NCI-H524 (cell line): ENCODE results near the gene LINC00632.
A peak's percentile ranks its signal among the peaks of the same experiment; 100 is the strongest.

Source experiments
- DNase-seq, 2 experiments: peaks; one replicate each; lab custom pipeline; 2025; lab: John Stamatoyannopoulos, UW

LINC00632 gene

DNA sequence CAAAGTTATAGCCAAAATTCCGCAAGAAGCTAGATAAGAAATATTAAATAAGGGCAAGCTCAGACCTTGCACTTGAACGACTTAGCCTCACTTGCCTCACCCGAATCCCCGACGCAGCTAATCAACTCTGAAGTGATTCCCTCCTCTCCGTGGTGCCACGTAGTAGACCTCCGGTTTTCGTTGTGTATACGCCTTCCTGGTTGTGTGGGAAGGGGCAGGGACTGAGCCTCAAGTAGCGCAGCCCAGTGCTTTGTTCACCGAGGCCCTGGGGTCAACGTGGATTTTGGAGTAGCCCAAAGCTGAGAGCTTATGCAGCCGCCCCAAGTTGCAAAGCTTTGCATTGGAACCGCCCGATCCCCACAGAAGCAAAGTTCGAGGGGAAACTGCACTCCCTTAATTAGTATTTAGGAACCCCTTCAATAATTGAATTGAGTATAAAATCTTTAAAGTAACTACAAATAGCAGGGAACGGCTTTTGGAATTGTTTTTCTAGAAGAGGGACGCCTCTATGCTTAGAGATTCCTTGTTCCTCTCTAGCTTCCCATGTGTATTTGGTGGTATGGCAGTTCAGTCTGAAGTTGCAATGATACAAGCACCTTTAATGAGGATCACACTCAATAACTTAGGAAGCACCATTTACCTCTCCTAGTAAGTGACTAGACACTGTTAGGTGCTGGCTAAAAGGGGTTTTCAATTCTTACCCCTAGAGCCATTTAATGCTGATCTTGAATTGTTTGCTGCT, 55.7 kb downstream of the LINC00632 start:
- DNase-seq, result peak in 1 of 2 experiments; percentile 36

- peak; percentile 48 to 64 for DNase-seq
Observed at GRCh38 chrX:140766024-140766611, 56.6 kb downstream of the LINC00632 start.

- DNase-seq, result no peak
Observed at GRCh38 chrX:140767646-140768045, 58.1 kb downstream of the LINC00632 start.

- DNase-seq, result no peak
Observed at GRCh38 chrX:140775211-140775610, 65.7 kb downstream of the LINC00632 start.

DNA sequence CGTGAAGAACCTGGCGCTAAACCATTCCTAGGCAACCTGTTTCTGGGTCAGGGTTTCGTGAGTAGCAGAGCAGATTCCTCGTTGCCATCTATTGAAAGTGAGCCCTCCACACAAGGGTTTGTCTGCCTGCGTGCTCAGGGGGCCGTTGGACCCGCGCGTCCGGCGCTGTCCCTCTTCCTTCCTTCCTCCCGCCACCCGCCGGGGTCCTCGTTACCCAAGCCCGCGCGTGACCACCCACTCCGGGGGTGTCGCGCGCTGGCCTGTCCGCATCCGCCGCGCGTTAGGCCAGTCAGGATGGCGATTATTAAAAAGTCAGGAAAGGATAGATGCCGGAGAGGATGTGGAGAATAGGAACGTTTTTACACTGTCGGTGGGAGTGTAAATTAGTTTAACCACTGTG, 66.8 kb downstream of the LINC00632 start:
- DNase-seq, result no peak

- no peak for DNase-seq
Observed at GRCh38 chrX:140794642-140795041, 85.1 kb downstream of the LINC00632 start.

DNA sequence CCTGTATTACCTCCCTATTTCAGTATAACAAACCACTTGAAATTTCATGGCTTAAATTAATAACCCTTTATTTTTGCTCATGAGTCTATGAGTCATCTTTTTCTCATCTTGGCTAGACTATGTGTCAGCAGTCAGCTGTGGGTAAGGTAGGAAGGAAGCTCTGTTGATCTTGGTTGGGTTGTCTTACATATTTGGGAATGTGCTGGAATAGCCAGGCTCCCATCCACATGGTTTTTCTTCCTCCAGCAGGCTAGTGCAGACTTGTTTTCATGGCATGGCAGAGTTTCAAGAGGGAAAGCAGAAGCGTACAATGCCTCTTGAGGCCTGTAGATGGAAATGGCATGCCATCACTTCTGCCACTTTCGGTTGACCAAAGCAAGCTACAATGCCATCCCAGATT, 89.7 kb downstream of the LINC00632 start:
- DNase-seq, result no peak

DNA sequence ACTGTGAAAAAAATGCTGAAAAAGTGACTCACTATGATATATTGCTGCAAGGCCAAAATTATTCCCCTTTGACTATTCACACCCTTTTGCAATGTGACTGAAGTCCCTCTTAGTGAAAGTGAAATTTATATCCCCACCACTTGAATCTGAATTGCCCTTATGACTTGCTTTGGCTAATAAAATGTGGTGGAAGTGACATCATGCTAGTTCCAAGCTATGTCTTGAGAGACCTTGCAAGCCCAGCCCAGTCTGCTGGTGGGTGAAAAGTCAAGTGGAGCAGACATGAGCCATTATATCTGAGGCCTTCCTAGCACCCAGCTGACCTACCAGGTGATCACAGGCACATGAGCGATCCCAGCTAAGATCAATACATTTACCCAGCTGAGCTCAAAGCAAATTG, 94.7 kb downstream of the LINC00632 start:
- DNase-seq, result no peak

GRCh38 chrX:140815868-140816267, 106.3 kb downstream of the LINC00632 start:
- no peak for DNase-seq

- DNase-seq, result peak in 1 of 2 experiments; percentile 54
Observed at GRCh38 chrX:140817943-140818342, 108.4 kb downstream of the LINC00632 start.

GRCh38 chrX:140821280-140821679, 111.7 kb downstream of the LINC00632 start:
- DNase-seq, result no peak

DNA sequence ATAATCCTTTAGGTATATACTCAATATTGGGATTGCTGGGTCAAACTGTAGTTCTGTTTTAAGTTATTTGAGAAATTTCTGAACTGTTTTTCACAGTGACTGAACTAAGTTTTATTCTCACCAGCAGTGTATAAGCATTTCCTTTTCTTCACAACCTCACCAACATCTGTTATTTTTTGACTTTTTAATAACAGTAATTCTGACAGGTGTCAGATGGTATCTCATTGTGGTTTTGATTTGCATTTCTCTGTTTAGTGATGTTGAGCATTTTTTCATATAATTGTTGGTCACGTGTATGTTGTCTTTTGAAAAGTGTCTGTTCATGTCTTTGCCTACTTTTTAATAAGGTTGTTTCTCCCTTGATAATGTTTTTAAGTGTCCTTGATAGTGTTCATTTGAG, 112.6 kb downstream of the LINC00632 start:
- DNase-seq, result no peak

- DNase-seq, result no peak
Observed at GRCh38 chrX:140822861-140823260, 113.3 kb downstream of the LINC00632 start.

DNA sequence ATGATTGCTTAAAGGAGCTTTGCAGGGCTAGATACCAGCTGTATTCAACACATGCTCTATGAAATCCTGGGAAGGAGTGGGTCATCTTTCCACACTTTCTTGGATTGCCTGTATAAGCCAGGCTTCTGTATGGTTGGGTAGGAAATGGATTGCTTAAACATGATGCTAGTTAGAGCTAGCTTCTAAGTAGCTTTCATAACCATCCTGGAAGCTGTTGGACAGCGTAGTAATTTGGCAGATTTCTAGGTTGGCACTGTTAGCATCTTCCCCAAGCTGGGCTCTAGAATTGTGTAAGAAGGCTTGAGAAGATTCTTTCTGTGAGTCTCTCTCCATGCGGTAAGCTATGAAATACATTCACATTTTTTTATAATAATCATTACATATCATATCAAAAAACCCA, 127.3 kb downstream of the LINC00632 start:
- DNase-seq, result no peak
